ENCODE measurements around the gene CADM1. TPM values are rescaled to one million over a fixed set of nuclear protein-coding genes. Genes with fewer than 3 reads are reported as not detected.

CADM1 gene
- total and polyA plus RNA-seq, 9 of the 15 experiments (the other 6 are each of a cell fraction or from before 2014, with no cell fraction given), result 0.42 TPM; not detected in 8

DNA sequence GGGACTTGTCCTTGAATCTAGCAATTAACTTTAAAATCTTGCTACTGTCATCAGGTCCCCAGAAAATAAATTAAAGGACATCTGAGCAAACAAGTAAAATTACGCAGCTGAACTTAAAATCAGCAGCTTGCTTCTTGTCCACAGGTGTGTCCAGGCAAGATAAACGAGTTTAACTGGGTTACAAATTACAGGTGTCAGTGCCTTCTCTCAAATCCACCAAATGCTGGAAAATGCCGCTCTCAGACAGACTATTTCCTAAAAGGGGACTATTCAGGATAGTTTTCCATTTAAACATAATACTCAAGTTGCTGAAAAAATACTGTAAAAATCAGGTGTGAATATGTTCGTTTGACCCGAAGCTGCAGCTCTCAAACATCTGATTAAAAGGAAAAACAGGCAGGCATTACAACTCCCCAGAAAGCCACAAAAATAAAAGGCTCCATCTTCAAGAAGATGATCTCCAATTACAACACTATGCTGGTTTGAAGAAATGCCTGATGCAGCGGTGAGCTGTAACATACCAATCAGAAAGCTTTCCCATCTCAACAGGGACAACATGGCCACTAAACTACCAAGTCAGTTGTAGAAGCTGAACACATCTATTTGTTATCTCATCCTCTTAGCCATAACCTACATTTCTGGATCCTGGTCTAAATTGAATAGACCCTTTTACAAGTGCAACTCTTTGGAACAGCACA is 82.1 kb downstream of the CADM1 start:
- Histone ChIP-seq H3K36me3 (ENCODE audit: control insufficient read depth, insufficient read depth, low read length) (no peaks in the 10 kb centered on the region), H3K9ac (ENCODE audit: insufficient read depth in 1 of 2, low read depth in 2 of 2, low read length in 2 of 2) (no peak overlapping the region), H3K27ac (ENCODE audit: extremely low read depth, low read depth, low read length) (no peak overlapping the region), H4K20me1 (replicated peaks; ENCODE audit: control insufficient read depth, insufficient read depth, low read length) (0 out of 2 replicates have a peak, but pooled peaks cover 2% of the 10 kb centered on the region), H3K4me2 (ENCODE audit: insufficient read depth, low read length) (no peak overlapping the region), H3K79me2 (ENCODE audit: control insufficient read depth, insufficient read depth, low read length) (no peaks in the 10 kb centered on the region), H3K4me3 (no peak overlapping the region), H3K9me1 (ENCODE audit: control insufficient read depth, insufficient read depth, low read length) (no peaks in the 10 kb centered on the region), H3K4me1 (replicated peaks in 1 of 2; ENCODE audit: control insufficient read depth in 2 of 2, insufficient read depth in 2 of 2, low read length in 2 of 2) (no peaks in the 10 kb centered on the region), H2AFZ (ENCODE audit: low read depth, low read length) (no peak overlapping the region), H3K27me3 (ENCODE audit: control insufficient read depth in 2 of 2, insufficient read depth in 2 of 2, low read length in 2 of 2) (no peaks in the 10 kb centered on the region), H3K9me3 (replicated peaks; ENCODE audit: control insufficient read depth, insufficient read depth, low read depth, low read length) (no peaks in the 10 kb centered on the region)
- BruUV-seq (replicated peaks), result no TSS peak
- TF ChIP-seq, protein P1, sequence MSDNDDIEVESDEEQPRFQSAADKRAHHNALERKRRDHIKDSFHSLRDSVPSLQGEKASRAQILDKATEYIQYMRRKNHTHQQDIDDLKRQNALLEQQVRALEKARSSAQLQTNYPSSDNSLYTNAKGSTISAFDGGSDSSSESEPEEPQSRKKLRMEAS (CRISPR knock-in tag; IDR thresholded peaks at IDR 0.05), result no peak
- TF ChIP-seq ZNF589 (CRISPR knock-in tag; IDR thresholded peaks at IDR 0.05; ENCODE audit: low read depth), result no peak
- TF ChIP-seq GABPB1 (CRISPR knock-in tag; IDR thresholded peaks at IDR 0.05), result no peak
- no peak for TF ChIP-seq NR2C2 (CRISPR knock-in tag; IDR thresholded peaks at IDR 0.05)
- no peak for TF ChIP-seq NR2C2 (tag; IDR thresholded peaks at IDR 0.05)
- TF ChIP-seq KDM4B (IDR thresholded peaks at IDR 0.05; ENCODE audit: borderline replicate concordance in 2 of 2, low read depth in 1 of 2), result no peak
- ChIA-PET POLR2A (interaction anchor here (0.5 kb wide), 1 partner anchor 59 kb away, joined by 3 read pairs; no protein-coding TSS in a partner anchor), CTCF (ENCODE audit: low intra/inter-chr PET ratio) (no interaction called here)
- ATAC-seq (no peak), FAIRE-seq (no peak), DNase-seq (ENCODE audit: extremely low read depth in 1 of 4, low spot score in 3 of 4) (no peak)
- in situ Hi-C loops (cut with MboI), result no loop called here
- intact Hi-C loops (cut with micrococcal nuclease), result no loop called here
- 1% methylated on average over 6 of the region's 6 CpGs for WGBS (ENCODE audit: insufficient coverage, low coverage, missing lambda C conversion rate)

Data from K562 (cell line).